Hepatocyte (in vitro differentiated cells): Measurements from ENCODE around the gene SMIM28. TPM values are rescaled to one million over a fixed set of nuclear protein-coding genes. Genes with fewer than 3 reads are reported as not detected.

Experiments
- DNase-seq: peaks from one replicate; pipeline ENCODE4 v3.0.0-alpha.2; 2016; ENCODE audit warnings: low spot score
- H2AFZ ChIP-seq: fragments of 200-600 bp; sonication (generic); 2 replicates; pipeline ENCODE4 v1.6.0; 2016; ENCODE audit warnings: antibody characterized with exemption, mild to moderate bottlenecking
- H3K27ac ChIP-seq: fragments of 200-600 bp; sonication (generic); 2 replicates; pipeline ENCODE4 v1.5.1; 2016; ENCODE audit warnings: mild to moderate bottlenecking
- H3K27me3 ChIP-seq: fragments of 200-600 bp; sonication (generic); 2 replicates; pipeline ENCODE4 v1.6.1; 2016
- H3K36me3 ChIP-seq: fragments of 200-600 bp; sonication (generic); replicated peaks from 2 replicates; pipeline ENCODE4 v1.5.1; 2016; ENCODE audit warnings: low read depth; ENCODE audit not compliant: insufficient read depth
- H3K4me1 ChIP-seq: fragments of 200-600 bp; sonication (generic); 2 replicates; pipeline ENCODE4 v1.5.1; 2016; ENCODE audit warnings: mild to moderate bottlenecking, moderate library complexity; ENCODE audit not compliant: insufficient read depth
- H3K4me2 ChIP-seq: fragments of 200-600 bp; sonication (generic); 2 replicates; pipeline ENCODE4 v1.6.0; 2016
- H3K4me3 ChIP-seq: fragments of 200-600 bp; sonication (generic); 2 replicates; pipeline ENCODE4 v1.5.1; 2016; ENCODE audit warnings: mild to moderate bottlenecking
- H3K79me2 ChIP-seq: fragments of 200-600 bp; sonication (generic); 2 replicates; pipeline ENCODE4 v1.6.0; 2017; ENCODE audit warnings: mild to moderate bottlenecking
- H3K9me2 ChIP-seq: fragments of 200-600 bp; sonication (generic); replicated peaks from 2 replicates; pipeline ENCODE4 v1.6.0; 2017; ENCODE audit warnings: mild to moderate bottlenecking; ENCODE audit not compliant: insufficient read depth
- H3K9me3 ChIP-seq: fragments of 200-600 bp; sonication (generic); 2 replicates; pipeline ENCODE4 v1.5.1; 2016; ENCODE audit warnings: low read depth, mild to moderate bottlenecking
- H4K20me1 ChIP-seq: fragments of 200-600 bp; sonication (generic); 2 replicates; pipeline ENCODE4 v1.6.0; 2016; ENCODE audit warnings: mild to moderate bottlenecking; ENCODE audit not compliant: insufficient read depth, poor library complexity, severe bottlenecking
- EZH2 ChIP-seq: fragments of 200-600 bp; sonication (generic); IDR thresholded peaks from 2 replicates; pipeline ENCODE4 v1.6.1; 2016; ENCODE audit warnings: antibody characterized with exemption, mild to moderate bottlenecking, borderline replicate concordance
- EZH2phosphoT487 ChIP-seq: fragments of 200-600 bp; sonication (generic); IDR thresholded peaks from one replicate; pipeline ENCODE4 v1.6.1; 2018; ENCODE audit warnings: antibody characterized with exemption, mild to moderate bottlenecking, low read depth, moderate library complexity; ENCODE audit not compliant: unreplicated experiment, severe bottlenecking
- WGBS: methylation state at CpG from one replicate; pipeline ENCODE4 v1.1.6; 2016; ENCODE audit warnings: low lambda C conversion rate; ENCODE audit errors: missing lambda C conversion rate; 5-methylcytosine and 5-hydroxymethylcytosine counted together
- polyA plus RNA-seq: library from polyadenylated mRNA; unstranded; fragments of >200 nt; fragmentation: Nextera tagmentation; extraction: Ambion mirVana; gene quantifications from 2 replicates; pipeline ENCODE4 v1.2.1, GENCODE V29; 2016
- total RNA-seq: library from RNA; depleted of rRNA; stranded (reverse); fragments of >200 nt; gene quantifications from 2 replicates; pipeline ENCODE4 v1.2.3, GENCODE V29; 2014
- TF ChIP-seq, protein P1 (sequence below): fragments of 200-600 bp; sonication (generic); IDR thresholded peaks from 2 replicates; pipeline ENCODE4 v1.5.1; 2016; ENCODE audit warnings: antibody characterized with exemption, mild to moderate bottlenecking; ENCODE audit not compliant: poor library complexity

The SMIM28 gene
- total and polyA plus RNA-seq, 2 experiments from 2014 or later: not detected

DNA sequence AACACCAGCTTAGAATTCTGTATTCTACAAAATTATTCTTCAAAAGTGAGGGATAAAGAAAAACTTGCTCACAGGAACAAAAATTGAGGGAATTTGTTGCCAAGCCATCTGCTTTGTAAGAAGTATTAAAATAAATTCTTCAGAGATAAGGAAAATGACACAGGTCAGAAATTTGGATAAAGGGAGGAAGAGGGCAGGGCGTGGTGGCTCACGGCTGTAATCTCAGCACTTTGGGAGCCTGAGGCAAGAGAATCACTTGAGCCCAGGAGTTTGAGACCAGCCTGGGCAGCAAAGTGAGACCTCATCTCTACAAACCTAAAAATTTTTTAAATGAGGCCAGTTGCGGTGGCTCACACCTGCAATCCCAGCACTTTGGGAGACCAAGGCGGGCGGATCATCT is 11.8 kb downstream of the SMIM28 start:
- no peaks in the 10 kb centered on the region for H3K27me3 ChIP-seq
- H3K79me2 ChIP-seq: no peaks in the 10 kb centered on the region
- H4K20me1 ChIP-seq: no peaks in the 10 kb centered on the region
- H3K9me3 ChIP-seq: no peaks in the 10 kb centered on the region
- no peak overlapping the region for H3K27ac ChIP-seq
- no peaks in the 10 kb centered on the region for H3K9me2 ChIP-seq
- WGBS: 84% methylated on average over 5 of the region's 5 CpGs
- no peak for TF ChIP-seq EZH2phosphoT487
- TF ChIP-seq EZH2: no peak
- TF ChIP-seq, protein P1, sequence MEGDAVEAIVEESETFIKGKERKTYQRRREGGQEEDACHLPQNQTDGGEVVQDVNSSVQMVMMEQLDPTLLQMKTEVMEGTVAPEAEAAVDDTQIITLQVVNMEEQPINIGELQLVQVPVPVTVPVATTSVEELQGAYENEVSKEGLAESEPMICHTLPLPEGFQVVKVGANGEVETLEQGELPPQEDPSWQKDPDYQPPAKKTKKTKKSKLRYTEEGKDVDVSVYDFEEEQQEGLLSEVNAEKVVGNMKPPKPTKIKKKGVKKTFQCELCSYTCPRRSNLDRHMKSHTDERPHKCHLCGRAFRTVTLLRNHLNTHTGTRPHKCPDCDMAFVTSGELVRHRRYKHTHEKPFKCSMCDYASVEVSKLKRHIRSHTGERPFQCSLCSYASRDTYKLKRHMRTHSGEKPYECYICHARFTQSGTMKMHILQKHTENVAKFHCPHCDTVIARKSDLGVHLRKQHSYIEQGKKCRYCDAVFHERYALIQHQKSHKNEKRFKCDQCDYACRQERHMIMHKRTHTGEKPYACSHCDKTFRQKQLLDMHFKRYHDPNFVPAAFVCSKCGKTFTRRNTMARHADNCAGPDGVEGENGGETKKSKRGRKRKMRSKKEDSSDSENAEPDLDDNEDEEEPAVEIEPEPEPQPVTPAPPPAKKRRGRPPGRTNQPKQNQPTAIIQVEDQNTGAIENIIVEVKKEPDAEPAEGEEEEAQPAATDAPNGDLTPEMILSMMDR: no peak
- no peak overlapping the region for H3K4me2 ChIP-seq
- no peak overlapping the region for H2AFZ ChIP-seq
- no peak overlapping the region for H3K4me3 ChIP-seq
- H3K36me3 ChIP-seq: no peaks in the 10 kb centered on the region
- H3K4me1 ChIP-seq: no peaks in the 10 kb centered on the region
- DNase-seq: no peak

DNA sequence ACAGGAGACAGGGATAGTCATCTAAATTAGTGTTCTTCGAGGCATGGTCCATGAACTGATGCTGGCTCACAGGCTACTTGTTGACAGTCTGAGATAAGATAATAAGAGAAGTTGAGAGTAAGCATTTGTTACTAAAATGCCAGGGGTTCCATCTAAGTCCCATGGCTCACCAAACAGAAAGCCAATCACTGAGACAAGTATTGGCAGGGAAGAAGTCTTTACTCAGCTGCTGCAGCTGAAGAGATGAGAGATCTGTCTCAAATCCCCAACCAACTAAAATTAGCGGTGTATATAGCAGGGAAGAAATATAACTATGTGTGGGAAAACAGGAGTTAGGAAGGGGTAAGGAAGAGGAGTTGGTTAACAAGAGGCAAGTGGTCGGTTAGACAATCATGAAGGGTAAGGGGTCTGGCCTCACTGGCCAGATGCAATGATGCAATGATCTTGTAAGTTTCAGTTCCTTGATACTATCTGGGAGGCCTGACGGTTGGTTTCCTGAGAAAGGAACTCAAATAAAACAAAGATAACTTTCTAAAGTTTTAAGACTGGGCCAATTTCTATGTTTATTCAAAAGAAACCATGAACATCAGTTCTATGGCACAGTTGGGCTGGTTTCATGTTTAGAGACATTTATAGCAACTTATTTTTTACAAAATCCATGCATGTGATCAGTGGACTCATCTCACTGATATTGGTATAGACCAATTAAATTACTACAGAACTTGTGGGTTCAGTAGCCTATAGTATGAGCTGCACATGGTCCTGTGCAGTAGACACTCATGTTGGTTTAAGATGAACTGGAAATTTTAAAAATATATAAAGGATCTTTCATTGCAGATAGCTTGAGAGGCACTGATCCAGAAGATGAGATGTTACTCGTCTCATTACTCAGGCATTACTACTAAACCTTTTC is 16.4 kb downstream of the SMIM28 start:
- Histone ChIP-seq H3K36me3 (no peaks in the 10 kb centered on the region), H3K27ac (no peak overlapping the region), H4K20me1 (no peaks in the 10 kb centered on the region), H3K4me2 (no peak overlapping the region), H3K4me1 (no peaks in the 10 kb centered on the region), H3K9me3 (no peaks in the 10 kb centered on the region), H3K9me2 (no peaks in the 10 kb centered on the region), H2AFZ (no peak overlapping the region), H3K27me3 (no peaks in the 10 kb centered on the region), H3K79me2 (no peaks in the 10 kb centered on the region), H3K4me3 (no peak overlapping the region)
- DNase-seq: no peak
- 65% methylated on average over 5 of the region's 5 CpGs for WGBS
- TF ChIP-seq, protein P1: no peak
- no peak for TF ChIP-seq EZH2
- TF ChIP-seq EZH2phosphoT487: no peak

- Histone ChIP-seq H3K27me3 (no peaks in the 10 kb centered on the region), H3K4me2 (no peak overlapping the region), H4K20me1 (no peaks in the 10 kb centered on the region), H3K36me3 (no peaks in the 10 kb centered on the region), H3K4me3 (no peak overlapping the region), H2AFZ (no peak overlapping the region), H3K4me1 (no peaks in the 10 kb centered on the region), H3K79me2 (no peaks in the 10 kb centered on the region), H3K27ac (no peak overlapping the region), H3K9me2 (no peaks in the 10 kb centered on the region), H3K9me3 (no peaks in the 10 kb centered on the region)
- 88% methylated on average over 5 of the region's 5 CpGs for WGBS
- no peak for DNase-seq
- TF ChIP-seq, protein P1: no peak
- TF ChIP-seq EZH2 (no peak), EZH2phosphoT487 (no peak)
These were observed 19.0 kb downstream of the SMIM28 start for GRCh38 chr6:138396709-138397108.
